ENCODE measurements around the gene OBSCN.

- no peak for TF ChIP-seq SIN3A (IDR thresholded peaks at IDR 0.05; ENCODE audit: borderline replicate concordance, insufficient read depth, low read length)
- no peak for TF ChIP-seq POLR2AphosphoS5 (IDR thresholded peaks at IDR 0.05; ENCODE audit: low read depth, low read length)
- TF ChIP-seq, protein P1, sequence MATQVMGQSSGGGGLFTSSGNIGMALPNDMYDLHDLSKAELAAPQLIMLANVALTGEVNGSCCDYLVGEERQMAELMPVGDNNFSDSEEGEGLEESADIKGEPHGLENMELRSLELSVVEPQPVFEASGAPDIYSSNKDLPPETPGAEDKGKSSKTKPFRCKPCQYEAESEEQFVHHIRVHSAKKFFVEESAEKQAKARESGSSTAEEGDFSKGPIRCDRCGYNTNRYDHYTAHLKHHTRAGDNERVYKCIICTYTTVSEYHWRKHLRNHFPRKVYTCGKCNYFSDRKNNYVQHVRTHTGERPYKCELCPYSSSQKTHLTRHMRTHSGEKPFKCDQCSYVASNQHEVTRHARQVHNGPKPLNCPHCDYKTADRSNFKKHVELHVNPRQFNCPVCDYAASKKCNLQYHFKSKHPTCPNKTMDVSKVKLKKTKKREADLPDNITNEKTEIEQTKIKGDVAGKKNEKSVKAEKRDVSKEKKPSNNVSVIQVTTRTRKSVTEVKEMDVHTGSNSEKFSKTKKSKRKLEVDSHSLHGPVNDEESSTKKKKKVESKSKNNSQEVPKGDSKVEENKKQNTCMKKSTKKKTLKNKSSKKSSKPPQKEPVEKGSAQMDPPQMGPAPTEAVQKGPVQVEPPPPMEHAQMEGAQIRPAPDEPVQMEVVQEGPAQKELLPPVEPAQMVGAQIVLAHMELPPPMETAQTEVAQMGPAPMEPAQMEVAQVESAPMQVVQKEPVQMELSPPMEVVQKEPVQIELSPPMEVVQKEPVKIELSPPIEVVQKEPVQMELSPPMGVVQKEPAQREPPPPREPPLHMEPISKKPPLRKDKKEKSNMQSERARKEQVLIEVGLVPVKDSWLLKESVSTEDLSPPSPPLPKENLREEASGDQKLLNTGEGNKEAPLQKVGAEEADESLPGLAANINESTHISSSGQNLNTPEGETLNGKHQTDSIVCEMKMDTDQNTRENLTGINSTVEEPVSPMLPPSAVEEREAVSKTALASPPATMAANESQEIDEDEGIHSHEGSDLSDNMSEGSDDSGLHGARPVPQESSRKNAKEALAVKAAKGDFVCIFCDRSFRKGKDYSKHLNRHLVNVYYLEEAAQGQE (IDR thresholded peaks at IDR 0.05; ENCODE audit: insufficient read depth in 1 of 2, low read depth in 2 of 2, low read length in 2 of 2) = no peak
- no peak for TF ChIP-seq FOXP2 (optimal IDR thresholded peaks at IDR 0.05; ENCODE audit: borderline replicate concordance, extremely low read depth, extremely low read length, insufficient read depth)
- no peak for TF ChIP-seq TAF1 (IDR thresholded peaks at IDR 0.05; ENCODE audit: borderline replicate concordance, insufficient read depth, low read length)
Measured at GRCh38 chr1:228350831-228351781, 143.3 kb downstream of the OBSCN start.
